Gastrocnemius medialis (tissue), 4 donors: ENCODE data around the gene RIPOR1.

Experiments used
- CTCF ChIP-seq, 5 experiments: fragments of 450-650 bp in 3 of 5; fragments of 200-600 bp in 2 of 5; sonication (generic) in 2 of 5; IDR thresholded peaks in 4 of 5; conservative IDR thresholded peaks in 1 of 5; 1 replicate in 4 of 5; 2 replicates in 1 of 5; pipeline ENCODE4 v1.5.1; 2016 to 2019; ENCODE audit warnings: antibody characterized with exemption in 5 of 5, mild to moderate bottlenecking in 3 of 5, moderate library complexity in 3 of 5
- POLR2A ChIP-seq, 2 donors: fragments of 450-650 bp; IDR thresholded peaks; one replicate each; pipeline ENCODE4 v1.6.1; 2017; ENCODE audit warnings: antibody characterized with exemption in 2 of 2, mild to moderate bottlenecking in 2 of 2, moderate library complexity in 2 of 2

GRCh38 chr16:67482233-67482924, 46.2 kb upstream of the RIPOR1 start:
- TF ChIP-seq CTCF (IDR thresholded peaks at IDR 0.05 in 4 of 5, conservative IDR thresholded peaks at IDR 0.05 in 1 of 5) (no peak), POLR2A (IDR thresholded peaks at IDR 0.05) (no peak)
